Stimulated activated CD8-positive, alpha-beta memory T cell treated with anti-CD3 and anti-CD28 coated beads, Interleukin-7, amount 100 ng/mL, for 24 hours (primary cell): Measurements from ENCODE around the gene RRP12.
A peak's percentile ranks its signal among the peaks of the same experiment; 100 is the strongest.
"Not testable (repeated sequence)": the region's sequence is repeated elsewhere in the genome, so short reads cannot be mapped to it uniquely, and the experiment has no call there.

ENCODE experiments used
- DNase-seq: peaks from one replicate; pipeline ENCODE4 v3.0.0-alpha.2; 2020; ENCODE audit warnings: low read depth

The RRP12 gene

GRCh38 chr10:97400665-97401454 lies at the start of gene RRP12:
Gene RRP12, minus strand, starts transcription at chr10:97401340. Its CDS starts 109 bp downstream, at chr10:97401231.
- DNase-seq = peak; percentile 56

GRCh38 chr10:97450828-97451227 lies 49.7 kb upstream of the RRP12 start:
- no peak for DNase-seq

GRCh38 chr10:97445722-97446639 lies 44.8 kb upstream of the RRP12 start, which contains the start of the genes EXOSC1 and ZDHHC16:
Gene EXOSC1, minus strand, starts transcription at chr10:97446006. Its CDS starts 21 bp downstream, at chr10:97445985.
Gene ZDHHC16, plus strand, starts transcription at chr10:97446175. Its CDS starts 5,501 bp downstream, at chr10:97451676.
- peak; percentile 81 for DNase-seq

GRCh38 chr10:97445357-97445721 lies 44.2 kb upstream of the RRP12 start:
- DNase-seq = no peak

GRCh38 chr10:97444212-97444611 lies 43.1 kb upstream of the RRP12 start:
- DNase-seq = no peak

- DNase-seq = no peak
Measured at GRCh38 chr10:97442277-97442676, 41.1 kb upstream of the RRP12 start.

GRCh38 chr10:97435211-97435610 lies 34.1 kb upstream of the RRP12 start:
- no peak for DNase-seq

GRCh38 chr10:97434557-97434956 lies 33.4 kb upstream of the RRP12 start:
- DNase-seq = no peak

GRCh38 chr10:97434055-97434454 lies 32.9 kb upstream of the RRP12 start:
- DNase-seq = no peak

GRCh38 chr10:97428572-97428981 lies 27.4 kb upstream of the RRP12 start:
- no peak for DNase-seq

- no peak for DNase-seq
Measured at GRCh38 chr10:97427571-97428179, 26.5 kb upstream of the RRP12 start.

- no peak for DNase-seq
Measured at GRCh38 chr10:97426776-97427570, 25.8 kb upstream of the RRP12 start.

GRCh38 chr10:97425964-97426775 lies 25.0 kb upstream of the RRP12 start, which contains the start of gene PGAM1:
Gene PGAM1, plus strand, starts transcription at chr10:97426191. Its CDS starts 117 bp downstream, at chr10:97426308.
- DNase-seq = peak; percentile 86

GRCh38 chr10:97423757-97424098 lies 22.6 kb upstream of the RRP12 start:
- not testable (repeated sequence) for DNase-seq

- no peak for DNase-seq
Measured at GRCh38 chr10:97416565-97416964, 15.4 kb upstream of the RRP12 start.

- no peak for DNase-seq
Measured at GRCh38 chr10:97412891-97413304, 11.8 kb upstream of the RRP12 start.

- DNase-seq = no peak
Measured at GRCh38 chr10:97411406-97411805, 10.3 kb upstream of the RRP12 start.

GRCh38 chr10:97408496-97408992 lies 7.4 kb upstream of the RRP12 start:
- DNase-seq = no peak

GRCh38 chr10:97407952-97408248 lies 6.8 kb upstream of the RRP12 start:
- DNase-seq = no peak

- no peak for DNase-seq
Measured at GRCh38 chr10:97407211-97407951, 6.2 kb upstream of the RRP12 start.
